RPMI8226 (cell line): ENCODE measurements around the gene ZFP69B.

Experiments
- DNase-seq: peaks from one replicate; pipeline ENCODE4 v3.0.0-alpha.2; 2015

Gene ZFP69B

GRCh38 chr1:40449684-40450494, at the start of gene ZFP69B:
Gene ZFP69B, plus strand, starts transcription at chr1:40450476. Its CDS starts 486 bp downstream, at chr1:40450962.
- peak; percentile 96 for DNase-seq

DNA sequence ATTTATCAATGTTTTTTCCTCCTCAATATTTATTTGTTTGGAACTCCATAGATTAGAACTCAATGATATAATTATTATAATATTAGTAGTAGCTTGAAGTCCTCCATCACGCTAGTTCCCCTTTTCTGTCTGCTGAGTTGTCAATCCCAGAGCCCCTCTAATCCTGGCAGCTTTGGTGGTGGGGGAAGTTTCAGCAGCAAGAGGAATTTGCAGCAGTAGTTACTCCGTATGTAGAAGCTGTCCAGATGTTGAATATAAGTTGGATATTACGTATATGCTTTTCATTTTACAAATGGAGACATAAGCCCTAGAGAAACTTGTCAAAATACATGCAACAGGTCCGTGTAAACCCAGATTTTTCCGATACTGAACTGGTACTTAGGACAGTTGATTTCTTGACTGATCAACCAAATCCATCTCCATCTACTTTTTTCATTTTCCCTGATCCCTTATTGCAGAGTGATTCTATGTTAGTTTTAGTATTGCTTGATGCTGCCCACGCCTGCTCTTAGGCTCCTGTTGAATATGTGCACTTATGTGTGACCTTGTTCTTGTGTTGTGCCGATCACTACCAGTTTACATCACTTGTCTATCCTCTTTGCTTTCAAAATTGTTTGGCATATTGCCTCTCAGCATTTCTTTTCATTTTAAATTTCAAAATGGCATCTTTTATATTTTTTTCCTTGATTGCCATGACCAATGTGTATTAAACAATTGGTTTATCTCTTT, 48.6 kb upstream of the ZFP69B start:
- DNase-seq = no peak

- DNase-seq = peak; percentile 67
These were observed 45.4 kb upstream of the ZFP69B start for GRCh38 chr1:40404670-40405462.

DNA sequence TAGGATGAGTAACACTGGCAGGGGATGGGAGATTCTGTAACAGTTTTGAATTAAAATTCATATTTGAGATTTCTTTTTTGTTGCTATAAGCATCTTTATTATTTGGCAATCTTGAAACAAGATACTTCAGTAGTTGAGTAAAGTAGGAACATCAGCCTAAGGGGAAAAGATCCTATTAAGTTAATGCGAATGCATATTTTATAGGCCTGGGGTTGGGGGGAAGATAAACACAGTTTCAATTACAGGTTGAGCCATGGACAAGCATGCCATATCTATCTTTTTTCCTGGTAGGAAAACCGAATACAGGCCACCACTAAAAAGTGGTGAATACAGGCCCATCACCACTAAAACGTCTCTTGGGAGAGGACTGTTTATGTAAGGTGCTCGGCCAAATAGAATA, 44.5 kb upstream of the ZFP69B start:
- no peak for DNase-seq

GRCh38 chr1:40407453-40407852, 42.8 kb upstream of the ZFP69B start:
- DNase-seq = no peak

DNA sequence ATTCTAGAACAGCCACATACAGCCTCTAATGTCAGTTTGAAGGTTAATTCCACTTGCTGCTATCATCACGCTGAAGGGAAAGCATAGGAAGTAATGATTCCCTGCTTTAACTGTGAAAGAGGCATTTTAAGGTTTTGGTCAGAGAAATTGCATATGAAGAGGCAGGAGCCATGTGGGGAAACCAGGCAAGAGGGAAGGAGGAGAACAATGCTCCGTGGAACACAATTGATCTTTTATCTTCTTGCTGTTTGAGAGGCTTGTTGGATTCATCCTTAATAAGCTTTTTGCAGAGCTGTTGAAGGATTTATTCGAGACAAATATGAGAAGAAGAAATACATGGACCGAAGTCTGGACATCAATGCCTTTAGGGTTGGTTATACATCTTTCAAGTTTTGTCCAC, 40.8 kb upstream of the ZFP69B start:
- DNase-seq = no peak

GRCh38 chr1:40411294-40411693, 39.0 kb upstream of the ZFP69B start:
- no peak for DNase-seq

DNA sequence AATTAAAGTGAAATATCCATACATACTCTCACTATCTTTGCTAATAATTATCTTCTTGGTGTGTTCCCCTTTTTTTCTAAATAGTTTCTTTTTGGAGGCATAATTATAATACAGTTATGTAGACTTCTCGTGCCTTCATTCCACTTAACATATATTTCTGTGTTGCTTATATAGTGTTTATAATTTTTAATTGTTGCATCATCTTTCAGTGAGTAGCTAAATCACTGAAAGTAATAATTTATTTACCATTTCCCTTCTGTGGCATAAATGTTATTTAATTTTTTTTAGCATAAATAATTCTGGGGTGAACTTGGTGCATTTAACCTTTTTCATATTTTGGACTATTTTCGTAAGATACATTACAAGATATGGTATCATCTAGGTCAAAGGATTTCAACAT, 38.4 kb upstream of the ZFP69B start:
- DNase-seq = no peak

- DNase-seq = no peak
These were observed 36.6 kb upstream of the ZFP69B start for GRCh38 chr1:40413527-40414252.

DNA sequence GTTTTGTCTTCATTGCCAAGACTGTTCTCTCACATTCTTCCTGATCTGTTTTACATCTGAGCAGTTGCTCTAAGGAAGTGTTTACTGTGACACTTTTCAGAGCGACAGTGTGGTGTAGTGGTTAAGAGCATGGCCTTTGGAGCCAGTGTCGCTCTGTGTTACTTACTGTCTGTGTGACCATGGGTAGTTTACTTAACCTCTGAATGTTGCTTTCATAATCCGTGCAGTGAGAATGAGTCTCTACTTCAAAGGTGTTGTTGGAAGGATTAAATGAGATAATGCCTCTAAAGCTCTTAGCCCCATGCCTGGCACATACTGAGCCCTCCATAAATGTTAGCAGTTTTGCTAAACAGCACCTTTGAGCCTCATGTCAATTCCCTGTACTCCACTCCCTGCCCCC, 35.9 kb upstream of the ZFP69B start:
- DNase-seq = no peak

DNA sequence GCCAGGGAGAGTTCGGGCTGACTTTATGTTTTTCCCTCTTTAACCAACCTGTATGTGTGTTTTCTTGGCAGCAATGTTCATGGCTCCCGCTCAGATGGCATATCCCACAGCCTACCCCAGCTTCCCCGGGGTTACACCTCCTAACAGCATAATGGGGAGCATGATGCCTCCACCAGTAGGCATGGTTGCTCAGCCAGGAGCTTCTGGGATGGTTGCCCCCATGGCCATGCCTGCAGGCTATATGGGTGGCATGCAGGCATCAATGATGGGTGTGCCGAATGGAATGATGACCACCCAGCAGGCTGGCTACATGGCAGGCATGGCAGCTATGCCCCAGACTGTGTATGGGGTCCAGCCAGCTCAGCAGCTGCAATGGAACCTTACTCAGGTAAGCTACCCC, 33.6 kb upstream of the ZFP69B start:
- no peak for DNase-seq

- DNase-seq = peak; percentile 11
These were observed 28.6 kb upstream of the ZFP69B start for GRCh38 chr1:40421431-40422384.

DNA sequence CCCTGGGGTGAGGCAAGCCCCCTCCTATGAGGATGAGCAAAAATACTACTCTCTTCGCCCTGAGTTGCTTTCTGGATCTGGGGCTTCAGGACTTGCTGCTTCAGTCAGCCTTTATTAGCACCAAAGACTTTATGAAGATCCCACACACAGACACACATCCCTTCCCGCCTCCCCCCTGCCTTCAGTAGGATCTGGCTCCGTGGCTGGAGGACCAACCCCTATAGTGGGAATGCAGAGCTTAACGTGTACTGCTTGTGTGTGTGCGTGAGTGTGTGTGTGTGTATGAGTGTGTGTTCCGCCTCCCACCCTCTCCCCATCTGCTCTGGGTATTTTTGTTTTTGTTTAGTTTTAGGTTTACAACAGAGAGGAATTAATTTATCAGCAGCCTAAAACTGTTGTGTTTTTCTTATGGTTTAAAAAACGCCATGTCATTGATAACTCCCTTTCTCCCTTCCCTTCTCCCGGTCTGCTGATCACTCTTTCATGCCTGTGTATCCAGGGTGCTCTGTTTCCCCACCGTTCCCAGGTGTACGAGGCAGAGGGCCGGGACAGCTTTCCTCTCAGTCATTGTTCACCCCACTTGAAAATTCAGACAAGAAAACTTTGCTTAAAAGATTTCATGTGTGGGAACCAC, 27.5 kb upstream of the ZFP69B start:
- DNase-seq = no peak

GRCh38 chr1:40423264-40423642, 27.0 kb upstream of the ZFP69B start:
- no peak for DNase-seq

DNA sequence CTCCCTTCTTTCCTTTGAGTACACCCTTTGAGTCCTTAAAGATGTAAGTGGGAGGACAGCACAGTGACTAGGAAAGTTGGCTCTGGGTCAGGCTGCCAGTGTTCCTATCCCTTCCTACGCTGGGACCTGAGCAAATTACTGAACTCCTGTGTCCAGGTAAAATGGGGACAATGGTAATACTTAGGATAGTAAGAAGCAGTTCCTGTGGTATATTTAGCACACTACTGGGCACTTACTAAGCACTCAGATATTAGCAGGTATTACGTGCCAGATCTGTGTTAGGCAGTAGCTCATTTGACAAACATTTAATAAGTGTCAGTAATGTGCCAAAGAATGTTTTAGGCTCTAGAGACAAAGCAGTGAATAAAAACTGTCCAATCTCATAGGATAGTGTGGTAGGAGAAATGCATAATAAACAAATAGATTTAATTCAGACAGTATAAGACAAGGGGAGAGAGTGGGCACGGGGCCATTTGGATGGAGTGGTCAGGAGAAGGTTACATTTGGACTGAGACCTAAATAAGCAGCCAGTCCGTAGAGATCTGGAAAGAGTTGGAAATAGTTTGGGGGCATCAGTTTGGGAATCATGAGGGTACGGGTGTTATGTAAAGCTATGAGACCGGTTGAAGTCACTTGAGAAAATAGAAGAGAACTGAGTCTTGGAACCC, 26.2 kb upstream of the ZFP69B start:
- DNase-seq = no peak

DNA sequence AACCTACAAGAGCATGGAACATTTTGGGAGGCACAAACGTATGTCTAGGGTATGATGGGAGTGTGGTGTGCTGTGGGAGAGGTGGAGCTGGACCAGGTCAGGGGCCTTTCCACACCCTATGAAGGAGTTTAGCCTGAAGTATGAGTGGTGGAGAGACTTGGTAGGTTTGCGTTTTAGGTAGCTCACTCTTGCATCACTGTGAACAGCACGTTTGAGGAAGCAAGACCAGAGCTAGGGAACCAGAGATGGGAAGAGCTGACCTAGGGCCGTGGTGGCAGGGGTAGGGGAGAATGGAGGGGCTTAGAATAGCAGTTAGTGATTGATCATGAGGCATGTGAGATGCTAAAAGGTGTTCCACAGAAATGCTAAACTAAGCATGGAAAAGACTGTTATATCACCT, 25.1 kb upstream of the ZFP69B start:
- no peak for DNase-seq

DNA sequence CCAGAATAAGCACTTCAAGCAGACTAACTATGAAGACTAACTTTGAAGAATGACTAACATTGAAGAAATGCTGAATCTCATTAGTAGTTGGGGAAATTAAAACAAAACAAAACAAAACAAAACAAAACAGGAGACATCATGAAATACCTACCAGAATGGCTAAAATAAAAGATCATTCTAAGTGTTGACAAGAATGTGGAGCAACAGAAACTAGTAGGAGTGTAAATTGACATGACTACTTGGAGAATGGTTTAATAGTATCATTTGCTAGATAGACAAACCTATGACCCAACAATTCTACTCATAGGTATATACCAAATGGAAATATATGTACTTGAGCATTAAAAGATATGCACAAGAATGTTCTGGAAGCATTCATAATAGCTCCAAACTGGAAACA, 18.9 kb upstream of the ZFP69B start:
- DNase-seq = no peak

DNA sequence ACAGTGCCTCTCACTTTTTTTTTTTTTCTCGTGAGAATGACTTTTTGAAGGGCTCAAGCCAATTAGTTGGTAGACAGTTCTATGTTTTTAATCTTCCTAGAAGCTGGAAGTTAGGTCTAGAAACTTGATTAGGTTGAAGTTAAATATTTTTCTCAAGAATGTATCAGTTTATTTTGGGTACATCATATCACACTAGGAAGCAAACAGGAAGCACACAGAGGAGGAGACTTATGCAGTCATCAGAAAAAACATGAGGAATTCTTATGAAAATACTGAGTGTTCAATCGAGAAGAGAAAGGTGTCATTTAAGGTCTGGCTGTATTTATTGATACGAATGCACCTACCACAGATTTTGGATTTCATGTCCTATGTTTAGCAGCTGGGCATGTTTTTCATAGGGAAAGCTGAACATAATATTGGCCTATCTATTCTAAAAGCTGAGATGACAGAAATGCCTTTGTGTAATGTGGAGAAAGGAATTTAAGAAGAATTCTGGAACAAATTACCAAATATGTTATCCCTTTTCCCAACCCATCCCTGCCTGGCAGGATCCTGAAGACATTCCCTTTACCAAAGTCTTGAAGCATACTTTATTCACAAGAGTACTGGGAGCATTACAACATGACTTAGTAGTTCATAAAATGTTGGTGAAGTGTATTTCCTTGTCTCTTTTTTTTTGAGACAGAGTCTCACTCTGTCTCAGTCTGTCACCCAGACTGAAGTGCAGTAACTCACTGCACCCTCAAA, 17.5 kb upstream of the ZFP69B start:
- DNase-seq = no peak

DNA sequence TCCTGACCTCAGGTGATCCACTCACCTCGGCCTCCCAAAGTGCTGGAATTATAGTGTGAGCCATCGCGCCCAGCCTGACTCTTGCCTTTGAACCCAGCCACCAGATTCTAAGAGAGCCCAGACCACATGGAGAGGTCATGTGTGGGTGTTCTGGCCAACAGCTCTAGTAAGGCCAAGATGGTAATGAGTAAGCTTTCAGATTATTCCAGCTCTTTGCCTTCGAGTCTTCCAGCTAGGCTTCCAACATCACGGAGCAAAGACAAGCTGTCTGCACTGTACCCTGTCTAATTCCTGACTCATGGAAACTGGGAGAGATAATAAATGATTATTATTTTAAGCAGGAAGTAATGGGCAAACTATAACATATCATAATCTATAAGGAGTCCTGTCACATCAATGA, 14.8 kb upstream of the ZFP69B start:
- no peak for DNase-seq

GRCh38 chr1:40435876-40436275, 14.4 kb upstream of the ZFP69B start:
- DNase-seq = no peak
